ENCODE measurements around the gene TTC12.
"Not testable (repeated sequence)": the region's sequence is repeated elsewhere in the genome, so short reads cannot be mapped to it uniquely, and the experiment has no call there.

Gene TTC12

DNA sequence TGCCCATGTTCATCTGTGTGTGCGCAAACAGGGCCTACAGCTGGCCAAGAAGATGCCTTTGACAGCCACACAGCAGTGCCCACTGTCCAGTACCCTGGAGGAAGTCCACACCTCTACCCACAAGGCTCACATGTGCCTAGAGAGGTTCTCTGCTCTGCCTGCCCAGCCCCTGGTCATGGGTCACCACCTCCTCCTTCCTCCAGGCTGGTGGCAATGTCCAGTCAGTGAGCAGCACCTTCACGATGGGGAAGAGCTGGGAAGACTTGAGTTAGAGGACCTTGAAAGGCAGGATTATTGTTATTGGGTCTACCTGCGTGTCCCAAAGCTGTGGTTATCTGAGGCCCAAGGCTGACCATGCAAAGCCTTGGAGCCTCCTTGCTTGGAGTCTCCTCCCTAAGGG is 28.4 kb upstream of the TTC12 start:
- no peak for DNase-seq

DNA sequence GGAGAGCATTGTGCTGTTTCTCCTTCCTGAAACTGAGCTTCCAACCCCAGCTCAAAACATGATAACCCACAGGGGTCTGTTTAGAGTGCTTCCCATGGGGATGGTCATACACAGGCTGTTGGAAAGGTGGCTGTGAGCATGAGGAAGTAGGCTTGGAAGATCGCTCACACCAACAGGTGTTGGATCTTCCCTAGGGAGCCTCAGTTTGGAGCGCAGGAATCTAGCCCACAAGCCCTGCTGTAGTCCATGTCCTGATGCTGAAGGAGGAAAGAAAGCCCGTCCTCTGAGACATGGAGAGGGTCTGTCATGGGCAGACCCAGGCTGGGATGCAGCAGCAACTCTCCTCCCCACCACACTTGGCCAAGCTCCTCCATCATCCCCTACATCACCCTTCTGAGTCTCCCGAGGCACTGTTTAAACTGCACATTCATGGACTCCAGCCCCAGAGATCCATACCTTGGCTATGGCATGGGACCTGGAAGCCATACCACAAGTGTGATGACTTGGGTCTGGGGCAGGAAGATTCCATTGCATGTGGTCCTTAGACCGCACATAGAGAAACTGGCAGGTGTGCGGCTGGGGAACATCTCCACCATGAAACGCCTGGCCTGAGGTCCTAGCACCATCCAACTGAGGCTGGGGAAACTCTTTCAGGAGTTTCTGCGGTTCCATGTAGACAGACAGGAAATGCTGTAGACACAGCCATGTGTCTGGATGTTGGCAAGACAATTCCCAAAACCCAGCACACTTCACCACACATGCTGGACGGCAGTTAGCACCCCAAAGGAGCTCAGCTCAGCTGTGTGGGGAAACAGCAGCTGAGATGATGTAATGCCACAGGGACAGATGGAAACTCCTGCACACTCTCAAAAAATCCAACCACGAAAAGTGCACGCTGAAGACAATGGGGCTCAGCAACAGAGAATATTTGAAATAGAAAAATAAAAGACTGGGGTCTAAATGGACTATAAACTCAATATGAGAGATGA is 27.6 kb upstream of the TTC12 start:
- no peak for DNase-seq

DNA sequence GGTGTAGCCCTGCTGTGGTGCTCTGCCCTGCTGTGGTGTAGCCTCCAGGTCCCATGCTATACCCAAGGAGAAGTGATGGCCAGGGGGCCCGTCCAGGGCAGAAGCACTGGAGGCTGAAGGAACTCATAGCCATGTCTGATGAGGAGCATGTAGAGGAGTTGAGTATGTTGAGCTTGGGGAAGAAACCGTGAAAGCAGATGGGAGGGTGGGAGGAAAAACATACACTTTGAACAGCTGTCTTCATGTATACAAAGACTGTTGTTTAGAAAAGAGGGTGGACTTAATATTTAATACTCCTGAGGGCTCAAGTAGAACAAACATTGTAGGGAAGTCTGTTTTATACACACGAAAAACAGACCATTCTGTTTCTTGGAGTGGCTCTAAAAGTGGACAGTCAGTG is 26.6 kb upstream of the TTC12 start:
- DNase-seq: no peak

DNA sequence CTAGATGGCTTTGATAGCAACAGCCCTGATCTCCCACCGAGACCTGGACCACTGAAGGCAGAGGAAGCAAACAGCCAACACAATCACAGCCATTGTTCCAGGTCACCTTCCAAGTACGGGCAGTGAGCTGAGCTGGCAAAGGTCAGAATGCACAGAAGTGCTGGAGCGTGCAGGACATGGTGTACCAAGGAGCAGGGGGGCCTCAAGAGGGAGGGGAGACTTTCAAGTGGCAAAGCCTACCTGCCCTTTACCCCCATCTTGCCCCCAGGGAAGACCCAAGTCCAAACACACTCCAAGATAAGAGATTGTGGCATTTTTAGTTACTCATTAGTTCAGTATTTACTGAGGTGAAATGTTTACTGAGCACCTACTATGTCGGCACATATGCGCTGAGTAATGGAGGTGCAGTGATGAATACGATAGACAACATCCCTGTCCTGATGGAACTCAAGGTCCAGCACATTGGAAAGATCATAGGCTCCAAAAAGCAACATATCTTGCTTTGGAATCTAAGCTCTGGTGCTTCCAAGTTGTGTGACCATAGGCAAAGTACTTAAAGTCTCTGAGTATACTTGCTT is 26.0 kb upstream of the TTC12 start:
- DNase-seq: no peak

DNA sequence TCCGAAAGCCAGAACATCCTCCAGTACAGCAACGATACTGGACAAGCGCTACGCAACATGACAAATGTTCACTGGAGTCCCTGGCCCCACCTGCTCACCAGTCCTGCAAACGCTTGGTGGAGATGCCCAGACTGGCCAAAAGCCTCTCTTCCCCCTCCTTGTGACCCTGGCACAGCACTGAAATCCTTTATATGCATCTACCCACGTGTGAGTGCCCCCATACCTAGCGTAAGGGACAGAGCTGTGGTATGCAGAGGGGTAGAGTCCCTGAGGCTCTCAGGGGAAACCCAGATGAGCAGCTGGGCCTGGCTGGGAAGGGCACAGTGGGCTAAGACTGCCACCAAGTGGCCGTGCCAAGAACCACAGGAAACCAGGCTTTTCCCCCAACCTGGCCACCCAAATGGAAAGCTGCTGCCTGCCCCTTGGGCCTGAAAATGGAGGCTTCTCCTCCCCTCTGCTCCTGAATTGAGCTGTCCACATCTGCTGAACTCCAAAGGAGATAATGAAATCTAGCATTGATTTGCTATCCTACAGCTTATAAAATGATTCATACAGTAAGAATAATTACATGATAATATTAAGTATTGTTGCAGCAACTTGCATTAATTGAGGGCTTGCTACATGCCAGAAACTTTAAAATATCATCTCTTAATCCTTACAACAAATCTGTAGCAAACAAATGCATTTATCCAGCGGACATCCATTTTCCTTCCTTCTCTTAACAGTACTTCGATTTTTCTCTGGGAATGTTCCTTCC is 24.8 kb upstream of the TTC12 start:
- DNase-seq: peak; percentile 38

DNA sequence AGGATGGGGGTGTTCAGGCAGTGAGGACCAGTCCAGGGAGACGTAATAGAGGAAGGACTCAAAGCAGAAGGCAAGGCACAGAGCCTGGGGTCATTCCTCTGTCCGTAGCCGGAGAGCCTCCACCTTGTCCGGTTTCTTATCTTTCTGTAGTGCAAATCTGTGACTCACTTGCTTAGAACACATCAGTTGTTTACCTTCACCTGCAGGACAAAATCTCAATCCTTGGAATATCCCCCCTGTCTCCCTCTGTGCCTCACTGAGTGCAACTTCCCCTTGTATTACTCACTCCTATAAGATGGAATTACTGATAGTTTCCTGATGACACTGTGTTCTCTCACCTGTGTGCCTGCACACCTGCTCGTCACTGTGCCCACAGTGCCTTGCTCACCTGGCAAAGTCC is 20.4 kb upstream of the TTC12 start:
- DNase-seq: no peak

DNA sequence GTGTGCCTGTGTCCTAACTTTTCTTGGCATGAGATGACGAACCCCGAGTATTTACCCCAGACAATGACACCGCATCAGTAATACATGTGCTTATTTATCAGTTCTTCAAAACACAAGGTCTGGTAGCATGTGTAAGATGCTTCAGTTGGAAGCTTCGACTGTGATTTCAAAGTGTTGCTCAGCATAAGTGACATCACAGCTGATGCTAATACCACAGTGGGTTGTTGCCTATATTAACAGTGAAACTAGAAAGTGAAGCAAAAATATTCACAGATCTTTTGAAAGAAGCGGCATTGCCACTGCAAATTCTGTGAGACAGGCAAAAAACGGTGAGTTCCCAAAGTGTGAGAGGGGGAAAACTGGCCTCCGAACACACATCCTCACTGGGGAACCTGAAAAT is 18.4 kb upstream of the TTC12 start:
- DNase-seq: no peak

DNA sequence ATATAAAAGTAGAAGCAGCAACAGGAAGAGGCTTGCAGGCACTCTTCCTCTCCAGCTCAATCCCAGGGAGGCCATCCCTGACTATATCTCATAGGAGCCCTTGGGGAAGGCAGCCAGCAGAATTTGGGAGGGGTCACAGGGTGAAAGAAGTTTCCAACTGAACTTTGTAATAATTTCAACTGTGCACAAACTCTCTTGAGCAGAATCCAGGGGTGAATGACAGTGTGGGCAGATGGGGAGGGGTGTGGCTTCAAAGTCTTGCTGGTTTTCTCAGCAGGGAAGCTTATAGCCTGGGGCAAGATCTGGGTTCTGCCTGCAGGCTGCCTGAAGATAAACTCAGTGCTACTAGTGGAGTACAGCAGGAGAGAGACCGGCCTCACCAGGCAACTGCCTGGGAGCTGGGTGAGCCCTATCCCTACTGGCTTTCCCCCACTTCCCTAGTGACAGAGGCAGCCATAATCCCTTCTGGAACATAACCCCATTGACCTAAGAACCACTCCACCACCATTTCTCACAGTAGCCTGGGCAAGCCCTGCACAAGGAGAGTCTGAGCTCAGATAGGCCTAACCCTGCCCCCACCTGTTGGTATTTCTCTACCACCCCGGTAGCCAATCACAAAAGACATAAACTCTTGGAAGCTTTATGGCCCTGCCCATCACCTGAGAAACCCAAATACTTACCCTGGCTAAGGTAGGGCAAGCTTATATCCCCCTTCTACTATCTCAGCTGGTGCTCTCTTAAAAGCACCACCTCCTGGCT is 17.8 kb upstream of the TTC12 start:
- DNase-seq: no peak

DNA sequence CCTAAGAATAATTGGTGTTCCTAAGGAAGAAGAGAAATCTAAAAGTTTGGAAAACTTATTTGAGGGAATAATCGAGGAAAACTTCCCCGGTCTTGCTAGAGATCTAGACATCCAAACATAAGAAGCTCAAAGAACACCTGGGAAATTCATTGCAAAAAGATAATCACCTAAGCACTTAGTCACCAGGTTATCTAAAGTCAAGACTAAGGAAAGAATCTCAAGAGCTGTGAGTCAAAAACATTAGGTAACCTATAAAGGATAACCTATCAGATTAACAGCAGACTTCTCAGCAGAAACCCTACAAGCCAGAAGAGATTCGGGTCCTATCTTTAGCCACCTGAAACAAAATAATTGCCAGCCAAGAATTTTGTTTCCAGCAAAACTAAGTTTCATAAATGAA is 15.9 kb upstream of the TTC12 start:
- DNase-seq: not testable (repeated sequence)

DNA sequence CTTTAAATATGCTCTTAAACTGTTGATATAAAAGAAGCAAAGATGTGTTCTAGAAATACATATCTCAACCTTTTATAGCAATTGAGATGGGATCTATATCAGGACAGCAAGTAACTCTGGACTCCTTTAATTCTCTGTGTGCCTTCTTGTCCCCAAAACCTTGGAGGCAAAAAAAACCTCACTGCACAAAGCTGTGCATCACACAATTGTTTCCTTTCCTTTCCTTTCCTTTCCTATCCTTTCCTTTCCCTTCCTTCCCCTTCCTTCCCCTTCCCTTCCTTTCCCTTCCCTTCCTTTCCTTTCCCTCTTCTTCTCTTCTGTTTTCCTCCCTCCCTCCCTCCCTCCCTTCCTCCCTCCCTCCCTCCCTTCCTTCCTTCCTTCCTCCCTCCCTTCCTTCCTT is 9.5 kb upstream of the TTC12 start:
- DNase-seq: no peak

DNA sequence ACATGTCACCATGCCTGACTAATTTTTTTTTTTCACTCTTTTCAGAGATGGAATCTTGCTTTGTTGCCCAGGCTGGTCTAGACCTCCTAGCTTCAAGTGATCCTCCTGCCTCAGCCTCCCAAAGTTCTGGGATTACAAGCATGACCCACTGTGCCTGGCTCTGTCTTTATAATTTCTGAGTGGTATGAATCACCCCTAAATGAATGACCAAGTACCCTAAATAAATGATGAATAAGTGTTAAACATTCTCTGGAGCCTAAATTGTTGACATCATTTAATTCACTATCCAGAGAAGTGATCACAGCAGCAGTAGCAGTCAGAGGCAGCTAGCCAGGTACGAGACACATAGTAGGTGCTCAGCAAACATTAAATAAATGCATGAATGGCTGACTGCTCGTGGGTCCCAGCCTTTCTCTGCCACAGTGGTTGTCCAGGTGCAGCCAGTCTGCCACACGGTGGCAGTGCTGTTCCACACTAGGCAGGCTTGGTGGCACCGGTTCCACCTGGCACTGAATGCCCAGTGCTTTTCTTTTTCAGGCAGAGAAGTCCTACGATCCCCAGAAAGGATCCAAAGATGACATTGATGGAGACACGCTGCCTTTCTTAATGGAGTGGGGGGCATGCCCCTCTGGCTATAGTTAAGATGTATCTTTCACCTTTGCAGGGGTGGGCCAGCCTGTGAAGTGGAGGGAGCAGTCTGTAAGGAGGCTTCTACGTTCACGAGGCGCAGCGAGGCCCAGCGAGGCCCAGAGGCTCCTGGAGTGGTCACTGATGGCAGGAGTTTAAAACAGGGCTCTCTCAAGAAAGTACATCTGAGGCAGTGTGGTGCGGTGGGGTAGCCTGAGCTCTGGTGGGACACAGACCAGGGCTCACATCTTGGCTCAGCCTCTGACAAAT is 8.7 kb upstream of the TTC12 start:
- peak; percentile 67 for DNase-seq

DNA sequence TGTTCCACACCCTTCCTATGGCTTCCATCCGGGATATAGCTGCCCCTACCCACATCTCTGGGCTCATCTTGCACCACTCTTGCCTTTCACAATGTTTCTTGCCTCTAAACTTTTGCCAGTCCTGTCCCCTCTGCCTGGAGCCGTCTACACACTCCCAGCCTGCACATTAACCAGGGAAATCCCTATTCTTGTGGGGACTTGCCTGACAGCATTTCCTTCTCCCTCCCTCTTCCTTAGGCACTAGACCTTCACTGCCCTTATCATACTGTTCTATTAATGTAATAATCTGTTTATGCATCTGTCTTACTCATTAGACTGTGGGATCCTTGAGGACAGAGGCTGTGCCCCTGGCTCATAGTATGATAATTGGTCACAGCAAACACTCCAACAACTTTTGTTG is 5.8 kb upstream of the TTC12 start:
- DNase-seq: no peak

DNA sequence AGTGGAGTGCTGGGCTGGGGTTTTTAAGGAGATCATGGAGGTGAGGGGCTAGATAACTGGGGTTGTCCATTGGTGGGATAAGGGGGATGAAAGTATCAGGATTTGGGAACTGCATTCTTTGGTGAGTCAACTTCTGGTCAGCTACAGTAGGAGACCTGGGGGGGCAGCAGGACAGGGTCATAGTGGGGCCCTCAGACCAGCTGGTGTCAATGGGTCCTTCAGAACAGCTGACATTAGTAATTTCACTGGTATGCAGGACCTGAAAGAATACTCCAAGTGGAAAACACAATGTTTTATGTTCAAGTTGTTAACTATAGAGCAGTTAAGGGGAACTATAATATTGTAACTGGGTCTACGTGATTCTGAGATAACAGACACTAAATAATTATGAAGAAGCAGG is 2.8 kb upstream of the TTC12 start:
- DNase-seq: no peak

DNA sequence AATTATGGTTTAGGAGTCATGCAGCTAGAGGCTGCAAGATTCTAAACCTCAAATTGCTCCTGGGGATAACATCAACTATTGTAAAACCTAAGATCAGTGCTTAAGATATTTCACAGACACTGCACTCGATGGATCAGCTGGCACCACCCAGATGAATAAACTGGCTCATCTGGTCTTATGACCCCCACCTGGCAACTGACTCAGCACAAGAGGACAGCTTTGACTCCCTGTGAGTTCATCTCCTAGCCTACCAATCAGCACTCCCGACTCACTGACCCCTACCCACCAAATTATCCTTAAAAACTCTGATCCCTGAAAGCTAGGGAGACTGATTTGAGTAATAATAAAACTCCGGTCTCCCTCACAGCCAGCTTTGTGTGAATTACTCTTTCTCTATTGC is 782 bp upstream of the TTC12 start:
- no peak for DNase-seq

DNA sequence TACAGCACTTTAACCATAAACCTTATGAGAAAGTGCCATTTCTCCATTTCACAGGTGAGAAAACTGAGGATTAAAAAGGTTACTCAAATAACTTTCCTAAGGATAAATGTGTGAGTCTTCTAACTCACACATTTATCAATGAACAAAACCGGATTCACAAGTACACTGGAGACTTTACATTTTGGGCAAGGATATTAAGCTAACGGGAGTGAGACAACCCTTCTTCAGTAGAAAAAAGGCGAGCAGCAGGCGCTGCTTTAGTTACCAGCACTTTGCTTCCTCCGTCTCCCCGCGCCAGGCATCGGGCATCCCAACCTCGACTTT is 356 bp upstream of the TTC12 start:
- no peak for DNase-seq

DNA sequence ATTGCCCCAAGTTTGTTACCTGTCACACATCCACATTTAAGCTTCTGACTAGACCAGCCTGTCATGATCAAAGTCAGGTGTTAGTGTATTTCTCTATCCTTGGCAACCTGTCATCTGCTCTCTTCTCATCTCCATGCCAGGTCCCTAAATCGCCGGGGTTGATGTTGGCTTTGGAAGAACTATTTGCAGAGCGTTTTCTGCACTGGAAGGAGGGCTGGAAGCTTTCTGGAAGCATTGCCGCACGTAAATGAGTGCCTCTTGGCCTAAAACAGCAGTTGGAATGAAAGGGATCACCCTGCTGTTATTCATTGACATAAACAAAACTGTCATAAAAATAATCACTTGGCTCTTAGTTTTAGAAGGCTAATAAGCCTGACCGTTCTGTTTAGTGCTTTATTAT is 1.4 kb downstream of the TTC12 start:
- no peak for DNase-seq

DNA sequence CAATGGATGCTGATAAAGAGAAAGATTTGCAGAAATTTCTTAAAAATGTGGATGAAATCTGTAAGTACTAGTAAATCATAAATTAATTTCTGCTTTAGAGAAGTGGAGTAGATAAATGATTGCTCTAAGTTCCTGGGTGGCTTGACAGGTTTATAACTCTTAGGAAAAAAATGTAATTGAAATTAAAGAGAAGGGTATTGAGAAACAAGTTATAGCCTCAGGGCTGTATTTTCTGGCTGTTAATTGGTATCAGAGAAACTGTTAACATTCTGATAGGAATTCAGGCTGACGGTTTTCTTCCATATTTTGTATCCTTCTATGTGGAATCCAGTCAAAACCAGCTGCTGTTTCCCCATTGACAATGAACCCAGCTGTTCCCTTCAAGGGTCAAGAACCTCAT is 1.9 kb downstream of the TTC12 start:
- no peak for DNase-seq

DNA sequence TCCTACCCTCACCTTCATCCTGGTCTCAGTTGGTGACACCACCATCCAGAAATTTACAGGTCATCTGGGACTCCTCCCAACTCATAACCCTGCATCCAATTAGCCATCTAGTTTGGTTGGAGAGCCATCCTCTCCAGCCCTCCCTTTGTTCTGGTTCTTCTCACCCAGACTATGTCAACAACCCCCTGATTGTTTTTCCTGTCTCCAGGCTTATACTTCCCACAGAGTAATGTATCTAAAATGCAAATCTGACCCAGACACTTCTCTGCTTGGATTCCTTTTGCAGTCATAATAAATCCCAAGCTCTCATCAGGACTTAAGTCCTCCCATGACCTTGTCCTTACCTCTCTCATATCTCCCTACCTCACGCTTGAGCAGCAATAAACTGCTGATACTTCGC is 3.0 kb downstream of the TTC12 start:
- no peak for DNase-seq

DNA sequence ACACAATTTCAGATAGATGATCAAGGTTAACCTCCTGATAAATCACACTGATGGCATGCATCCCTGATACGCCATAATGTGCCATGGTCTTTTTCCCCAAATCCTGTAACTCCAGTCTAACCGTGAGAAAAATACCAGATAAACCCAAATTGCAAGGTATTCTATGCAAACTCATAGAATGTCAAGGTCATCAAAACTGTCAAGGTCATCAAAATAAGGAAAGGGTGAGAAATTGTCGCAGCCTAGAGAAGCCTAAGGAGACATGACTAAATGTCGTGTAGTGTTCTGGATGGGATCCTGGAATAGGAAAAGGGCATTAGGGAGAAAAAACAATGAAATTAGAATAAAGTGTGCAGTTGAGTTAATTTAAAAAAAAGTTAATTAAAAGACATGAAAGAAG is 4.7 kb downstream of the TTC12 start:
- DNase-seq: no peak

DNA sequence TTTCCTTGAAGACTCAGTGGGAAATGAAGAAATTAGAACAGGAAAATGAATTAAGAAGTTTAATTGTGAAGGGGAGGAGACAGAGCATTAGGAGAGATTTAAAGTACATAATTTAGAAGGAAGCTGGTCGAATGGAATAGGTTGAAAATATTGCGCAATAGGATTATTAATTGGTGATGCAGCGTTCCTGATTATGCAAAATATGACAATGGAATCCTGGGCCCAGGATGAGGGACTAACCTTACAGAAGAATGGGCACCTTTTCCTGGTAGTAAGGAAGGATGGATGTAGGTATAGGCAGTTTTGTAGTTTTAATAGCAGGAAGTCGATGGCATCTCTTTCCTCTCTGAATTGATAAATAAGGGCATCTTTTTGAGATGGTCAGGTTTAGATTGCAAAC is 7.8 kb downstream of the TTC12 start:
- DNase-seq: no peak

DNA sequence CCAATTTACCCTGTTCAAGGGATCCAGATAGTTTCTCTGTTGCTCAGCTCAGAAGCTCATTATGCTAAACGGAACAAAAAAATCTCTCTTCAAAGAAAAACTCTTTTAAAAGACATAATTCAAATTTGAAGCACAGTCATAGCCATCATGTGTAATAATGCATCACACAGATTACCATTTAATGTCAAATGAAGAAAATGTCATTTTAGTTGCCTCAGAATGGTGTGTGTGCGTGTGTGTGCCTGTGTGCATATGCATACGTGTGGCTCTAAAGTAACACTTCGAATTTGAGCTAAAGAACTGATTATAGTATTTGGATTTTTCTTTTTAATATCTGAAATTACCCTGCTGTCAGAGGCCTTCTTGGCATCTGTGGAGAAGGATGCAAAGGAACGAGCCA is 9.9 kb downstream of the TTC12 start:
- DNase-seq: no peak

DNA sequence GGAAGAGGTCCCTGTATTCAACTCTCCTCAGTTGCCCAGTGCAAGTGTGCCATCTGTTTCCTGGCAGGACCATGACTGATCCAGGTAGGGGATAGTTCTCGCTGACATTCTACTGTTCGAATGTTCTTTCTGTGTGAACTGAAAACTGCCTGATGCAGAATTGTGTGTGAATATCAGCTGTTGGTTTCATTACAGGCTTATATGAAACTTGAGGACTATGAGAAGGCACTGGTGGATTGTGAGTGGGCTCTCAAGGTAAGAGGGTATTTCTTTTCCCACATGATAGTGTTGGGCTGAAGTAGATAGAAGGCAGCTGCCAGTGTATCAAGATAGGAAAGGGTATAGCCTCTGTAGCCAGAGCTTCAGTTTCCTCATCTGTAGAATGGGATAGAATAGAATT is 15.3 kb downstream of the TTC12 start:
- DNase-seq: no peak

All from effector CD4-positive, alpha-beta T cell (primary cell).